Uterus (tissue), 2 donors: ENCODE results near the gene C11orf21.

ENCODE experiments used
- CTCF ChIP-seq, 4 experiments: fragments of 200-600 bp in 2 of 4; fragments of 450-650 bp in 2 of 4; sonication (generic) in 2 of 4; IDR thresholded peaks; one replicate each; pipeline ENCODE4 v1.5.1; 2016 to 2019; ENCODE audit warnings: antibody characterized with exemption in 4 of 4, mild to moderate bottlenecking in 2 of 4, moderate library complexity in 1 of 4
- POLR2A ChIP-seq, 2 donors: fragments of 450-650 bp; IDR thresholded peaks; one replicate each; pipeline ENCODE4 v1.6.1; 2016; ENCODE audit warnings: antibody characterized with exemption in 2 of 2, mild to moderate bottlenecking in 1 of 2, moderate library complexity in 1 of 2

DNA sequence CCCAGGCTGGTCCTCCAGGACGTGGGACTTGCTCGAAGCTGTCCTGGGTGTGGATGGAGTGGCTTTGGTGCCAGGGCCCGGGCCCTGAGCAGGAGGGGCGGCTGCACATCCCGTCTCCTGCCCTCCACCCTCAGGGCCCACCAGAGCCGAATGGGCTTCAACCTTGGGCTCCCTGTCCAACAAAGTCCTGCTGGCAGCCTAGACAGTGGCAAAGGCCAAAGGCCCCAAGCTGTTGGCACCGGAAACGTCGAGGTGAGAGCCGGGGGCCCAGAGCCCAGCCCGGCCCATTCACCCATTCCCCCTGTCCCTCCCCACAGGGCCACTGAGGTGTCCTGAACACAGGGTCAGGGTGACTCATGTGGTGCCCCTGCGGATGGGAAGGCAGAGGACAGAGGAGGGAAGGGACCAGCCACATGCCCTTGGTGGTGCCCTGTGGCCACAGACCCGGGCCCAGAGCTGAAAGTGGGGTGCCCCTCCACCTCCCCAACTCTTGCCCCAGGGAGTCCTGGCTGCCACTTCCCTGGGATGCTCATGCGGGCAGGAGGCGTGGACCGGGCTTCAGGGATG, 9.2 kb upstream of the C11orf21 start:
- TF ChIP-seq CTCF (IDR thresholded peaks at IDR 0.05) (no peak), POLR2A (IDR thresholded peaks at IDR 0.05) (no peak)
